Retinal pigment epithelial cell (primary cell): ENCODE measurements around the gene CAPZB.
A peak's percentile ranks its signal among the peaks of the same experiment; 100 is the strongest.

Experiments
- DNase-seq: peaks from one replicate; pipeline ENCODE4 v3.0.0-alpha.2; 2010; ENCODE audit warnings: low read depth
- H3K4me3 ChIP-seq: 2 replicates; pipeline ENCODE4 v1.5.1; 2011; ENCODE audit warnings: mild to moderate bottlenecking, low read length, control low read depth, moderate library complexity
- TF ChIP-seq, protein P1 (sequence below): conservative IDR thresholded peaks from 2 replicates; pipeline ENCODE4 v1.5.1; 2011; ENCODE audit warnings: low read depth, low read length, control low read depth, inconsistent platforms

The CAPZB gene

DNA sequence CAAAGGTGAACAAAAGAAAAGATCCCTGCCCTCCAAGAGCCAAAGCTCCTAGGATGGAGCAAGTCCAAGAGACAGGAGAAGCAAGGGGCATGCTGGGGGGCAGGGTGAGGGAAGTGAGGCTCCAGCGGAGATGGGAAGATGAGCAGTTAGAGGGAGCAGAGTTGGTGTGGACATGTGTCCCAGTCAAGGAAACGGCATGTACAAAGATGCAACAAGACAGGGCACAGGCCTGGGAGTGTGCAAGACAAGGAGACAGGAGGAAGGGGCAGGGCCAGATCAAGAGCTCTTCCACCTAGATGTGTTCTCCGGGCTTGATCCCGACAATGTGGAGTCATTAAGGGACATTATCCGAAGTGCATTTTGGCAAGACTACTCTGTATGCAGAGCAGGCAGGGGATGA lies 82.1 kb downstream of the CAPZB start:
- no peak overlapping the region for H3K4me3 ChIP-seq
- no peak for DNase-seq
- TF ChIP-seq, protein P1, sequence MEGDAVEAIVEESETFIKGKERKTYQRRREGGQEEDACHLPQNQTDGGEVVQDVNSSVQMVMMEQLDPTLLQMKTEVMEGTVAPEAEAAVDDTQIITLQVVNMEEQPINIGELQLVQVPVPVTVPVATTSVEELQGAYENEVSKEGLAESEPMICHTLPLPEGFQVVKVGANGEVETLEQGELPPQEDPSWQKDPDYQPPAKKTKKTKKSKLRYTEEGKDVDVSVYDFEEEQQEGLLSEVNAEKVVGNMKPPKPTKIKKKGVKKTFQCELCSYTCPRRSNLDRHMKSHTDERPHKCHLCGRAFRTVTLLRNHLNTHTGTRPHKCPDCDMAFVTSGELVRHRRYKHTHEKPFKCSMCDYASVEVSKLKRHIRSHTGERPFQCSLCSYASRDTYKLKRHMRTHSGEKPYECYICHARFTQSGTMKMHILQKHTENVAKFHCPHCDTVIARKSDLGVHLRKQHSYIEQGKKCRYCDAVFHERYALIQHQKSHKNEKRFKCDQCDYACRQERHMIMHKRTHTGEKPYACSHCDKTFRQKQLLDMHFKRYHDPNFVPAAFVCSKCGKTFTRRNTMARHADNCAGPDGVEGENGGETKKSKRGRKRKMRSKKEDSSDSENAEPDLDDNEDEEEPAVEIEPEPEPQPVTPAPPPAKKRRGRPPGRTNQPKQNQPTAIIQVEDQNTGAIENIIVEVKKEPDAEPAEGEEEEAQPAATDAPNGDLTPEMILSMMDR, result no peak

DNA sequence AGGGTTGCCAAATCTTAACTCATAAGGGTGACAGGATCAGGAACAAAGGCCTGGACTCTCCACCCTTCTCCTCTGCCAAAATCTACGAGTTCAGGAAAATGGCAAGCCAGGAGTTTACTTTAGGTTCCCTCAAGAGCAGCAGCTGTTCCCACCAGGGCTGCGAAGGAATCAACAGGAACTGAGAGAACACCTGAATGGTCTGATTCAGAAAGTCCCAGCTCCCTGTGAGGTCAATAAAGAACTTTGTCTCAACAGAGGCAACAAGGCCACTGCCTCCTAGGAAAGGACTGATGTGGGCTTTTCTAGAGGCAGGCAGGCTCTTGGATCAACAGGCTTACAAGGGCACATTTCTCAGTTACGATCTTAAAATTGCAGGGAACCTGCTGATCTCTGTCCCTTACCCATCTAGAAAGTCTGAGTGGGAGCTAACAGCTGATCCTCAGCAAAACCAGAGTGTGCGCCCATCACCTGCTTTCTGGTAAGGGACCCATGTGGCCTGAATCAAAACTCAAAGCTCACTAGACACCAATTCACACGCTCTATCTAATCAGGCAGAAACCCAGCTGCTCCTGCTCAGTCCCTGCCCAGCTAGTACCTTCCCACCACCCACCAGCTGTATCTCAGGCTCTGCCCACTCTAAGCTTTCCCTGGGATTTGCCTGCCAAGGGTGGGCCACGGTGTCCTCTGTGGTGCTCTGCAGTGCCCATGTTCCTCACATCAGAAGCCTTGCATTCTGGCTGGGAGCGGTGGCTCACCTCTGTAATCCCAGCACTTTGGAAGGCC lies 83.1 kb downstream of the CAPZB start:
- no peak overlapping the region for H3K4me3 ChIP-seq
- no peak for DNase-seq
- TF ChIP-seq, protein P1, result no peak

DNA sequence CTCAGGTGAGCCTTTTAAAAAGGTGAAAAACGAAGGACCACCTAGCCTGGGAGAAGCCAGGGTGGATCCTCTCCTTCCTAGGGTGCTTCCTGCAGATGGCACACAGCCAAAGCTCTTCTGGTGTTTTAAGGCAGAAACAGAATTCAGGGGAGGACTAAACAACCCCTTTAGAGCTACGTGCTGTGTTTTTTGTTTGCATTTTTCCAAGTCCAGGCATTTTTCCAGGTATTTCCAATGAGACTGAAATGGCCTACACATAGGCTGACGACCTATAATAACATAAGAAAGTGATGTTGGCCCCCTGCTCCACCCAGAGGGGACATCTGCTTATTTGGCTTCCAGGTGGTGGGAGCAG lies 83.8 kb downstream of the CAPZB start:
- H3K4me3 ChIP-seq, result no peak overlapping the region
- TF ChIP-seq, protein P1, result no peak
- no peak for DNase-seq

DNA sequence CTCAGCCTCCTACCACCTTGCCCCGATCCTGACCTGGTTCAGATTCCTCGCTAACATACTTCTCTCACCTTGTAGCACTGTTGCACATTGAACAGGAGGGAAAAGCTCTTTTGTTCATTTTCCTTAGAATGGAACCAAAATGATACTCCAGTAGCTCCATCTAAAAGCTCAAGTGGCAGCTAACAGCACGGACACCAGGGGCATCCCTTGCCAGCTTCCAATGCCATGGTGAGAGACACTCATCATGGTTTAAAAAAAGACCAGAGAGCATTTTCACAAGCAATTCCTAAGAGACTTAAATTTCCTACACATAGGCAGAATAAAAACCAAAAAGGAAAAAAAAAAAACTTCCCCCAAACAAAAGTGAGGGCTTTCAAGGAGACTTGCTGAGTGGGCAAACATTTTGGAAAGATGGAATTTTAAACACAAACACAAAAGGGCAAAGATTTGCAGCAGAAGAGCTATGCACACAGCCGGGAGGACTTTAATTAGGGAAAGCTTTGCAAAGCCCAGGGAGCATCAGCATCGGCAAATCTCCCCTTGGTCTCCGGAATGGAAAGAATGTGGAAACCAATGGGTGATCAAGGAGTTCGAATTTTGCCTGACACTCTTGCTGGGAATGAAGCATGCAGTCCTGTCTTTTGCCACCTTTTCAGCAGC lies 84.3 kb downstream of the CAPZB start:
- no peak for DNase-seq
- no peak overlapping the region for H3K4me3 ChIP-seq
- TF ChIP-seq, protein P1, result no peak

DNA sequence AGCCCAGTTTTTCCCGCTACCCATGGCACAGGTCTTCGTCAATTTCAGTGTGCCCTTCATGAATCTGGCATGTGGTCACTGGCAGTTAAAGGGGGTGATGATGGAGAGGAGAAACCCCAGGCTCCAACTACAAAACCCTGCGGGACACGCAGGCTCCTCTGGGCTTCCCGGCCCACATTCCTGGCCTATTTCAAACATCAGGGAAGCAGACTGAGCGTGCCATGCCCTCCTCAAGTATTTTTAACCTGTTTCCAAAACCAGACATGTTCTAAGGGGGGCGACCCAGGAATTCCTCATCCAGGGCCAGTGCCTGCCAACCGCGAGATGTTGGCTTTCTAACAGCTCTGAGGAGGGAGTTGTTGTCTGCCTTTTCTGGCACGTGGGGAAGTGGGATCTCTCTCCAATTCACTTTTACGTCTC lies 85.1 kb downstream of the CAPZB start:
- TF ChIP-seq, protein P1, result no peak
- DNase-seq, result no peak
- no peak overlapping the region for H3K4me3 ChIP-seq

DNA sequence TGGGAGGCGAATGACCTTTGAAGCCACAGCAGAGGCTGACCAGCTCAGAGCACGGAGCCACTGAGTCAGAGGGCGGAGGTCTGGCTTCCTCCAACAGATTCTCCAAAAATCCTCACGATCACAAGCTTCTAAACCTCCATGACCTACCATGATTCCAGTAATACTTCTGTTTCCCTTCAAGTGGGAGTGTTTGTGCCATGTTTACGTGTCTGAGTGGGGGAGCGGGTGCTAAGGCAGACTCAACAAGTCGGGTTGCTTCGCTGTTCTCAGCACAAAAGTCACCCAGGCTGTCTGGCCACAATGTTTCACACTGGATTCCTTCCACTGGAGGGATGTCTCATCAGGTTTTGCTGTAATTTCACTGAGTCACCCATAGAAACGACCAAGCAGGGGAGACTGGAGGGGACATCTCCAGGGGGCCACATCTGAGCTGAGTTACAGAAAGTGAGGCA lies 87.0 kb downstream of the CAPZB start:
- TF ChIP-seq, protein P1, result peak; percentile 40
- no peak overlapping the region for H3K4me3 ChIP-seq
- DNase-seq, result no peak
